ENCODE data around the gene SERINC1. TPM values are rescaled to one million over a fixed set of nuclear protein-coding genes. Genes with fewer than 3 reads are reported as not detected.

SERINC1 gene
- total RNA-seq, 1 experiment from 2014 or later, result 31.3 TPM

- H3K27ac Mint-ChIP-seq, result no peak overlapping the region
- TF ChIP-seq USF1 (CRISPR knock-in tag; IDR thresholded peaks at IDR 0.05) (no peak), JAZF1 (CRISPR knock-in tag; IDR thresholded peaks at IDR 0.05) (no peak)
- CTCF ChIA-PET, result no interaction called here
- H3K36me3 Mint-ChIP-seq, result peaks cover 14% of the 10 kb centered on the region
- ATAC-seq, result no peak
- DNase-seq (ENCODE audit: low spot score), result no peak
- no peaks in the 10 kb centered on the region for H3K9me3 Mint-ChIP-seq
- H3K27me3 Mint-ChIP-seq (ENCODE audit: low read depth), result no peaks in the 10 kb centered on the region
- no peak overlapping the region for H3K4me3 Mint-ChIP-seq
- H3K4me1 Mint-ChIP-seq, result no peaks in the 10 kb centered on the region
- POLR2A ChIA-PET, result interaction anchor here (0.6 kb wide), 1 partner anchor 362 kb away, joined by 12 read pairs; no protein-coding TSS in a partner anchor
Observed at GRCh38 chr6:122426597-122426996, 45.0 kb downstream of the SERINC1 start.

- ATAC-seq (no peak), DNase-seq (ENCODE audit: low spot score) (no peak)
- ChIA-PET CTCF (no interaction called here), POLR2A (no interaction called here)
- H3K27me3 Mint-ChIP-seq (ENCODE audit: low read depth), result no peaks in the 10 kb centered on the region
- no peaks in the 10 kb centered on the region for H3K4me1 Mint-ChIP-seq
- no peak overlapping the region for H3K4me3 Mint-ChIP-seq
- peaks cover 15% of the 10 kb centered on the region for H3K36me3 Mint-ChIP-seq
- no peaks in the 10 kb centered on the region for H3K9me3 Mint-ChIP-seq
- no peak overlapping the region for H3K27ac Mint-ChIP-seq
- TF ChIP-seq PREB (CRISPR knock-in tag; IDR thresholded peaks at IDR 0.05; ENCODE audit: borderline replicate concordance), result no peak
- no peak for TF ChIP-seq HMGA2 (CRISPR knock-in tag; IDR thresholded peaks at IDR 0.05)
- TF ChIP-seq GABPB1 (CRISPR knock-in tag; IDR thresholded peaks at IDR 0.05), result no peak
- TF ChIP-seq ZNF425 (CRISPR knock-in tag; conservative IDR thresholded peaks at IDR 0.05), result no peak
- no peak for TF ChIP-seq CDX4 (CRISPR knock-in tag; IDR thresholded peaks at IDR 0.05; ENCODE audit: borderline replicate concordance)
- TF ChIP-seq EMX1 (CRISPR knock-in tag; IDR thresholded peaks at IDR 0.05), result no peak
- TF ChIP-seq JUN (CRISPR knock-in tag; IDR thresholded peaks at IDR 0.05), result no peak
- no peak for TF ChIP-seq USF2 (CRISPR knock-in tag; IDR thresholded peaks at IDR 0.05)
- no peak for TF ChIP-seq NR3C1 (CRISPR knock-in tag; conservative IDR thresholded peaks at IDR 0.05; ENCODE audit: low read depth)
- TF ChIP-seq TP53 (CRISPR knock-in tag; IDR thresholded peaks at IDR 0.05), result no peak
- no peak for TF ChIP-seq ZSCAN18 (CRISPR knock-in tag; IDR thresholded peaks at IDR 0.05)
- TF ChIP-seq PRDM15 (CRISPR knock-in tag; IDR thresholded peaks at IDR 0.05), result no peak
- no peak for TF ChIP-seq FOXK1 (CRISPR knock-in tag; IDR thresholded peaks at IDR 0.05)
- TF ChIP-seq ZBTB21 (CRISPR knock-in tag; IDR thresholded peaks at IDR 0.05; ENCODE audit: borderline replicate concordance), result no peak
Observed at GRCh38 chr6:122423734-122424133, 47.9 kb downstream of the SERINC1 start.

Measured in WTC11 (cell line).